HCT116 (cell line): ENCODE data around the gene MRGPRE. TPM values are rescaled to one million over a fixed set of nuclear protein-coding genes. Genes with fewer than 3 reads are reported as not detected.

ENCODE experiments used
- ATAC-seq: fragments of 200-7000 bp; cut with Tn5 transposase; 2 replicates; pipeline ENCODE4 v1.9.1; 2020; ENCODE audit warnings: mild to moderate bottlenecking, moderate library complexity
- BruUV-seq: library from RNA; stranded (reverse); fragments of 400-500 nt; replicated peaks from 2 replicates; lab custom pipeline; 2021; lab: Mats Ljungman, UMichigan
- CTCF ChIA-PET: fragments of 300-600 bp; sonication (Branson Sonifier 250); formaldehyde crosslinking; loops from one replicate; lab custom pipeline; 2021; ENCODE audit warnings: antibody characterized with exemption; lab: Charles Lee
- POLR2A ChIA-PET: fragments of 300-600, 350-600 bp; sonication (Branson Sonifier 250); formaldehyde crosslinking; loops from one replicate; lab custom pipeline; 2021; ENCODE audit warnings: antibody characterized with exemption; lab: Charles Lee
- RAD21 ChIA-PET, 2 experiments: fragments of 300-600 bp; sonication (Branson Sonifier 250); formaldehyde crosslinking; loops; one replicate each; lab custom pipeline; 2023; ENCODE audit warnings: low total read pairs in 2 of 2; ENCODE audit not compliant: uncharacterized antibody in 2 of 2, unreplicated experiment in 2 of 2, low non-redundant PET in 1 of 2; lab: Charles Lee
- DNase-seq: peaks from one replicate; pipeline ENCODE4 v3.0.0-alpha.2; 2010; ENCODE audit warnings: low read depth, low spot score
- H2AFZ ChIP-seq: fragments of 200-600 bp; shearing (Covaris generic), sonication (generic); 2 replicates; pipeline ENCODE4 v1.6.1; 2017; ENCODE audit warnings: low read depth, mixed run types, mixed read lengths, antibody characterized with exemption, low read length; ENCODE audit not compliant: poor library complexity, severe bottlenecking
- H3K27ac ChIP-seq: 2 replicates; pipeline ENCODE4 v1.5.1; 2012; ENCODE audit warnings: low read depth, low read length
- H3K27me3 ChIP-seq: fragments of 200-600 bp; sonication (generic); 2 replicates; pipeline ENCODE4 v1.6.1; 2016; ENCODE audit warnings: mixed run types, low read length, mixed read lengths; ENCODE audit not compliant: insufficient read depth
- H3K36me3 ChIP-seq, 2 experiments: fragments of 200-500 bp in 1 of 2; fragments of 200-600 bp in 1 of 2; sonication (Bioruptor generic) in 1 of 2; sonication (generic) in 1 of 2; 2 replicates each; pipeline versions ENCODE4 v1.5.1 to v1.6.1; 2014 to 2016; ENCODE audit warnings: low read length in 2 of 2, inconsistent platforms in 1 of 2, mixed read lengths in 1 of 2, mixed run types in 1 of 2; ENCODE audit not compliant: insufficient read depth in 2 of 2, control insufficient read depth in 1 of 2
- H3K4me1 ChIP-seq, 2 experiments: fragments of 200-600 bp in 1 of 2; sonication (generic) in 1 of 2; 2 replicates each; pipeline versions ENCODE4 v1.5.1 to v1.6.1; 2012 to 2017; ENCODE audit warnings: low read length in 2 of 2, inconsistent platforms in 1 of 2, mild to moderate bottlenecking in 1 of 2, mixed read lengths in 1 of 2, mixed run types in 1 of 2, moderate library complexity in 1 of 2; ENCODE audit not compliant: insufficient read depth in 2 of 2, control insufficient read depth in 1 of 2
- H3K4me2 ChIP-seq: fragments of 200-600 bp; sonication (generic); 2 replicates; pipeline ENCODE4 v1.6.1; 2017; ENCODE audit warnings: mixed run types, low read length, mixed read lengths
- H3K4me3 ChIP-seq, 2 experiments: fragments of 200-600 bp in 1 of 2; sonication (generic) in 1 of 2; replicated peaks in 1 of 2; 2 replicates each; pipeline ENCODE4 v1.5.1; 2011 to 2016; ENCODE audit warnings: low read length in 2 of 2, control low read depth in 1 of 2, low read depth in 1 of 2, mild to moderate bottlenecking in 1 of 2, mixed read lengths in 1 of 2, mixed run types in 1 of 2
- H3K79me2 ChIP-seq: fragments of 200-600 bp; sonication (generic); 2 replicates; pipeline ENCODE4 v1.6.1; 2017; ENCODE audit warnings: mild to moderate bottlenecking, mixed run types, low read length, moderate library complexity, mixed read lengths; ENCODE audit not compliant: insufficient read depth
- H3K9ac ChIP-seq: fragments of 200-600 bp; sonication (generic); 2 replicates; pipeline ENCODE4 v1.6.1; 2016; ENCODE audit warnings: low read length, mixed read lengths
- H3K9me2 ChIP-seq: fragments of 200-600 bp; sonication (generic), shearing (Covaris generic); 2 replicates; pipeline ENCODE4 v1.6.1; 2017; ENCODE audit warnings: mixed run types, mild to moderate bottlenecking, moderate library complexity; ENCODE audit not compliant: insufficient read depth
- H3K9me3 ChIP-seq, 2 experiments: fragments of 200-500 bp in 1 of 2; fragments of 200-600 bp in 1 of 2; sonication (Bioruptor generic) in 1 of 2; sonication (generic) in 1 of 2; 2 replicates each; pipeline ENCODE4 v1.6.1; 2014 to 2017; ENCODE audit warnings: low read length in 2 of 2, mixed read lengths in 2 of 2, inconsistent platforms in 1 of 2, low read depth in 1 of 2, mild to moderate bottlenecking in 1 of 2, mixed run types in 1 of 2, moderate library complexity in 1 of 2; ENCODE audit not compliant: control insufficient read depth in 1 of 2, insufficient read depth in 1 of 2
- H4K20me1 ChIP-seq: fragments of 200-600 bp; sonication (generic), shearing (Covaris generic); 2 replicates; pipeline ENCODE4 v1.6.1; 2017; ENCODE audit warnings: mixed run types, mild to moderate bottlenecking, moderate library complexity; ENCODE audit not compliant: insufficient read depth
- CBX3 ChIP-seq: IDR thresholded peaks from 2 replicates; pipeline ENCODE4 v1.6.1; 2012; ENCODE audit warnings: low read depth
- ELF1 ChIP-seq: IDR thresholded peaks from 2 replicates; pipeline ENCODE4 v1.6.1; 2012; ENCODE audit warnings: low read depth, borderline replicate concordance
- FOSL1 ChIP-seq: IDR thresholded peaks from 2 replicates; pipeline ENCODE4 v1.6.1; 2012; ENCODE audit warnings: low read depth
- JUND ChIP-seq: IDR thresholded peaks from 2 replicates; pipeline ENCODE4 v1.6.1; 2012
- POLR2A ChIP-seq: IDR thresholded peaks from 2 replicates; pipeline ENCODE4 v1.7.0; 2011; ENCODE audit warnings: borderline replicate concordance; ENCODE audit not compliant: insufficient read depth, insufficient read length; ENCODE audit errors: extremely low read depth
- RAD21 ChIP-seq: IDR thresholded peaks from 2 replicates; pipeline ENCODE4 v1.6.1; 2012; ENCODE audit warnings: low read depth, mild to moderate bottlenecking
- SIN3A ChIP-seq: IDR thresholded peaks from 2 replicates; pipeline ENCODE4 v1.6.1; 2012; ENCODE audit warnings: low read depth
- SP1 ChIP-seq: IDR thresholded peaks from 2 replicates; pipeline ENCODE4 v1.6.1; 2012; ENCODE audit warnings: low read depth
- ZFX ChIP-seq: fragments of 450-650 bp; IDR thresholded peaks from 2 replicates; pipeline ENCODE4 v1.6.1; 2017
- intact Hi-C: fragments of 100-400 bp; cut with micrococcal nuclease; formaldehyde crosslinking; loops from 2 replicates; pipeline ENCODE4 v1.10.0; 2022
- total RNA-seq: library from RNA; stranded (reverse); gene quantifications from one replicate; pipeline ENCODE4 v1.2.1, GENCODE V29; 2021; ENCODE audit not compliant: unreplicated experiment
- TF ChIP-seq, protein P1 (sequence below): IDR thresholded peaks from 2 replicates; pipeline ENCODE4 v1.6.1; 2012
- TF ChIP-seq, protein P2 (sequence below), 3 experiments: fragments of 200-600 bp in 1 of 3; sonication (generic) in 1 of 3; IDR thresholded peaks in 2 of 3; conservative IDR thresholded peaks in 1 of 3; 2 replicates each; pipeline ENCODE4 v1.5.1; 2012 to 2017; ENCODE audit warnings: low read depth in 2 of 3, low read length in 2 of 3, antibody characterized with exemption in 1 of 3, borderline replicate concordance in 1 of 3, control low read depth in 1 of 3, mild to moderate bottlenecking in 1 of 3, mixed read lengths in 1 of 3, mixed run types in 1 of 3, moderate library complexity in 1 of 3; ENCODE audit not compliant: insufficient read depth in 1 of 3

MRGPRE gene
- total RNA-seq, 1 experiment from 2014 or later = not detected

DNA sequence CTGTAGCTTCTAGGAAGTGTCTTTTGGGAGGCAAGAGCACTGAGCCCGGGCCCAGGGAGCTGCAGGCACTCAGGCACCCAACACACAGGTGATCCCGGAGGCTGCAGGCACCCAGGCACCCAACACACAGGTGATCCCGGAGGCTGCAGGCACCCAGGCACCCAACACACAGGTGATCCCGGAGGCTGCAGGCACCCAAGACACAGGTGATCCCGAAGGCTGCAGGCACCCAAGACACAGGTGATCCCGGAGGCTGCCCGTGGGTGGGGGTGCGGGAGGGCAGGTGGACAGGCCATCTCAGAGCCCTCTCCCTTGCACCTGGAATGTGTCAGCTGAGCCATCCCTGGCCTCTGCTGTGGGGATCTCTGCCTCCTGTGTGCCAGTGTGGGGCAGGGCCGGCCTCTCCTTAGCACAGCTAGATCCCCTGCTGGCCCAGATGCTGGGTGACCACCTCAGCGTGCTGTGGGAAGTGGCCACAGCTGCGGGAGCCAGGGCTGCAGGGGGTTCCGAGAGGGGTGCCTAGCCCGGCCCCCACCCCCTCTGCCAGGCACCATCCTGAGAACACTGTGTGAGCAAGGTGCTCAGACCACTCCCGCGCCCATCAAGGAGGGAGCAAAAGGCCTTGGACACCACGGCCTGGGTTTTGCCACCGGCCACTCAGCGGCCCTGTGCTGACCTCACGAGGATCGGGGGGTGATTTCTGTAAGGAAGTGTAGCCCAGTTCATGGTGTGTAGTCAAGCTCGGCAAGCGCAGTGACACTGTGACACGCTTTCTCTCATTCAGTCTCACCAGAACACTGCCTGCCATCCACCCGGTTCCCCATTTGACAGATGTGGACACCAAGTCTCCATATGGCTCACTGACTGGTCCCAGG, 27.8 kb downstream of the MRGPRE start:
- Histone ChIP-seq H2AFZ (no peak overlapping the region), H3K9me3 (no peaks in the 10 kb centered on the region), H4K20me1 (no peaks in the 10 kb centered on the region), H3K4me3 (no peak overlapping the region), H3K9ac (no peak overlapping the region), H3K4me2 (no peak overlapping the region), H3K9me2 (no peaks in the 10 kb centered on the region), H3K27ac (no peak overlapping the region), H3K36me3 (no peaks in the 10 kb centered on the region), H3K79me2 (no peaks in the 10 kb centered on the region), H3K4me1 (no peaks in the 10 kb centered on the region), H3K27me3 (peaks cover 22% of the 10 kb centered on the region; the same call in 1 of the 2 replicates)
- intact Hi-C loops = no loop called here
- ChIA-PET CTCF (no interaction called here), RAD21 (no interaction called here), POLR2A (interaction anchor here (0.6 kb wide), 1 partner anchor 28 kb away, joined by 3 read pairs; no protein-coding TSS in a partner anchor)
- TF ChIP-seq ZFX = no peak
- no peak for TF ChIP-seq FOSL1
- TF ChIP-seq POLR2A = no peak
- TF ChIP-seq CBX3 = no peak
- no peak for TF ChIP-seq RAD21
- TF ChIP-seq, protein P1, sequence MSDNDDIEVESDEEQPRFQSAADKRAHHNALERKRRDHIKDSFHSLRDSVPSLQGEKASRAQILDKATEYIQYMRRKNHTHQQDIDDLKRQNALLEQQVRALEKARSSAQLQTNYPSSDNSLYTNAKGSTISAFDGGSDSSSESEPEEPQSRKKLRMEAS = no peak
- no peak for TF ChIP-seq SP1
- TF ChIP-seq SIN3A = no peak
- ATAC-seq = no peak
- DNase-seq = no peak
- BruUV-seq = no TSS peak

GRCh38 chr11:3203221-3204043, 28.8 kb downstream of the MRGPRE start:
- ATAC-seq (no peak), DNase-seq (no peak)
- no peak overlapping the region for H3K27ac ChIP-seq
- H3K4me3 ChIP-seq = no peak overlapping the region
- ChIA-PET CTCF (no interaction called here), RAD21 (no interaction called here), POLR2A (interaction anchor here (0.6 kb wide), 1 partner anchor 27 kb away, joined by 3 read pairs; no protein-coding TSS in a partner anchor)
- peaks cover 22% of the 10 kb centered on the region; the same call in 1 of the 2 replicates for H3K27me3 ChIP-seq
- no peak overlapping the region for H3K4me2 ChIP-seq
- no peaks in the 10 kb centered on the region for H3K9me2 ChIP-seq
- H3K79me2 ChIP-seq = no peaks in the 10 kb centered on the region
- no TSS peak for BruUV-seq
- H3K9me3 ChIP-seq = no peaks in the 10 kb centered on the region
- intact Hi-C loops = no loop called here
- no peak overlapping the region for H3K9ac ChIP-seq
- H3K36me3 ChIP-seq = no peaks in the 10 kb centered on the region
- H2AFZ ChIP-seq = no peak overlapping the region
- H3K4me1 ChIP-seq = no peaks in the 10 kb centered on the region
- no peaks in the 10 kb centered on the region for H4K20me1 ChIP-seq
- TF ChIP-seq ELF1 = no peak
- TF ChIP-seq, protein P2, sequence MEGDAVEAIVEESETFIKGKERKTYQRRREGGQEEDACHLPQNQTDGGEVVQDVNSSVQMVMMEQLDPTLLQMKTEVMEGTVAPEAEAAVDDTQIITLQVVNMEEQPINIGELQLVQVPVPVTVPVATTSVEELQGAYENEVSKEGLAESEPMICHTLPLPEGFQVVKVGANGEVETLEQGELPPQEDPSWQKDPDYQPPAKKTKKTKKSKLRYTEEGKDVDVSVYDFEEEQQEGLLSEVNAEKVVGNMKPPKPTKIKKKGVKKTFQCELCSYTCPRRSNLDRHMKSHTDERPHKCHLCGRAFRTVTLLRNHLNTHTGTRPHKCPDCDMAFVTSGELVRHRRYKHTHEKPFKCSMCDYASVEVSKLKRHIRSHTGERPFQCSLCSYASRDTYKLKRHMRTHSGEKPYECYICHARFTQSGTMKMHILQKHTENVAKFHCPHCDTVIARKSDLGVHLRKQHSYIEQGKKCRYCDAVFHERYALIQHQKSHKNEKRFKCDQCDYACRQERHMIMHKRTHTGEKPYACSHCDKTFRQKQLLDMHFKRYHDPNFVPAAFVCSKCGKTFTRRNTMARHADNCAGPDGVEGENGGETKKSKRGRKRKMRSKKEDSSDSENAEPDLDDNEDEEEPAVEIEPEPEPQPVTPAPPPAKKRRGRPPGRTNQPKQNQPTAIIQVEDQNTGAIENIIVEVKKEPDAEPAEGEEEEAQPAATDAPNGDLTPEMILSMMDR (IDR thresholded peaks at IDR 0.05 in 2 of 3, conservative IDR thresholded peaks at IDR 0.05 in 1 of 3; ENCODE audit: borderline replicate concordance in 1 of 3, insufficient read depth in 1 of 3, low read depth in 2 of 3, low read length in 2 of 3) = no peak
- no peak for TF ChIP-seq SIN3A
- TF ChIP-seq FOSL1 = no peak
- no peak for TF ChIP-seq SP1
- TF ChIP-seq JUND = no peak
